Measurements from ENCODE around the gene CACNA2D1.

DNA sequence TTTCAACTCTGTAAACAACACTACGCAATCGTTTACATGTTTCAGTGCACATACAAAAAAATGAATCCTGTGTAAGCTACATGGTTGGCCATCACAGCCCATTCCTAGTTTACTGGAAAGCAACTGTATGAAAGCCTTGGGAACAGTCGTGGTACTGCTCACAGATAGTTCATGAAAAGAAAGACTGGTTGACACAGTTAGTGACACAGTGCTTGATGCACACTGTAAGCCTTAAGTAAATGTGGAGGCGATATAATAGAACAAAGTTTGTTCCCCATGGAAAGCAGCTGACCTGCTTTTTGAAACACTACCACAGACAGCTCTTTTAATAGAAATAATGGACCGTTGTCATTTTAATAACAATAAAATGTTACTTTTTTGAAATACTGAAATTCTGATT, 5.1 kb downstream of the CACNA2D1 start:
- TF ChIP-seq POLR2A (IDR thresholded peaks at IDR 0.05; ENCODE audit: low read depth) = no peak
- TF ChIP-seq, protein P1, sequence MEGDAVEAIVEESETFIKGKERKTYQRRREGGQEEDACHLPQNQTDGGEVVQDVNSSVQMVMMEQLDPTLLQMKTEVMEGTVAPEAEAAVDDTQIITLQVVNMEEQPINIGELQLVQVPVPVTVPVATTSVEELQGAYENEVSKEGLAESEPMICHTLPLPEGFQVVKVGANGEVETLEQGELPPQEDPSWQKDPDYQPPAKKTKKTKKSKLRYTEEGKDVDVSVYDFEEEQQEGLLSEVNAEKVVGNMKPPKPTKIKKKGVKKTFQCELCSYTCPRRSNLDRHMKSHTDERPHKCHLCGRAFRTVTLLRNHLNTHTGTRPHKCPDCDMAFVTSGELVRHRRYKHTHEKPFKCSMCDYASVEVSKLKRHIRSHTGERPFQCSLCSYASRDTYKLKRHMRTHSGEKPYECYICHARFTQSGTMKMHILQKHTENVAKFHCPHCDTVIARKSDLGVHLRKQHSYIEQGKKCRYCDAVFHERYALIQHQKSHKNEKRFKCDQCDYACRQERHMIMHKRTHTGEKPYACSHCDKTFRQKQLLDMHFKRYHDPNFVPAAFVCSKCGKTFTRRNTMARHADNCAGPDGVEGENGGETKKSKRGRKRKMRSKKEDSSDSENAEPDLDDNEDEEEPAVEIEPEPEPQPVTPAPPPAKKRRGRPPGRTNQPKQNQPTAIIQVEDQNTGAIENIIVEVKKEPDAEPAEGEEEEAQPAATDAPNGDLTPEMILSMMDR (IDR thresholded peaks at IDR 0.05) = no peak
